ENCODE results near the gene TMTC2. TPM values are rescaled to one million over a fixed set of nuclear protein-coding genes. Genes with fewer than 3 reads are reported as not detected.

The TMTC2 gene
- total and polyA plus RNA-seq, 2 donors (not counting 3 experiments of a cell fraction or from before 2014, with no cell fraction given): 4.1 to 7.8 TPM

- H3K79me2 ChIP-seq (ENCODE audit: control insufficient read depth, insufficient read depth, low read length): no peaks in the 10 kb centered on the region
- H3K9me1 ChIP-seq (replicated peaks; ENCODE audit: control insufficient read depth, extremely low read depth, insufficient read depth, low read length): no peaks in the 10 kb centered on the region
- BruUV-seq (replicated peaks): no TSS peak
- DNase-seq (ENCODE audit: low read depth, low spot score): peak; percentile 69
- CTCF ChIA-PET: interaction anchor here (1.8 kb wide), 1 partner anchor 35 kb away, joined by 6 read pairs; no protein-coding TSS in a partner anchor
- H3K27ac ChIP-seq (ENCODE audit: insufficient read depth, low read depth, low read length): no peak overlapping the region
- no peaks in the 10 kb centered on the region for H3K36me3 ChIP-seq (ENCODE audit: control insufficient read depth in 2 of 2, extremely low read depth in 1 of 2, insufficient read depth in 2 of 2, low read length in 2 of 2)
- H3K9ac ChIP-seq (replicated peaks; ENCODE audit: extremely low read depth, insufficient read depth, low read length): no peak overlapping the region
- no peak for TF ChIP-seq MYC (IDR thresholded peaks at IDR 0.05; ENCODE audit: low read depth, low read length)
- TF ChIP-seq MAX (IDR thresholded peaks at IDR 0.05; ENCODE audit: insufficient read depth, insufficient read length): no peak
- peak; percentile 66 for TF ChIP-seq JUN (IDR thresholded peaks at IDR 0.05; ENCODE audit: borderline replicate concordance, insufficient read depth, insufficient read length, low read depth)
- peak; percentile 61 for TF ChIP-seq GATA2 (IDR thresholded peaks at IDR 0.05; ENCODE audit: insufficient read depth, insufficient read length, low read depth, low read length)
- no peak for TF ChIP-seq EZH2 (IDR thresholded peaks at IDR 0.05; ENCODE audit: borderline replicate concordance, low read depth, low read length, severe bottlenecking)
- TF ChIP-seq POLR2A (IDR thresholded peaks at IDR 0.05; ENCODE audit: low read depth, low read length): no peak
- TF ChIP-seq POLR2AphosphoS5 (IDR thresholded peaks at IDR 0.05; ENCODE audit: insufficient read depth, low read depth, low read length): peak; percentile 41
- peak; percentile 92 for TF ChIP-seq FOS (IDR thresholded peaks at IDR 0.05; ENCODE audit: borderline replicate concordance, insufficient read depth, low read length)
- TF ChIP-seq, protein P1, sequence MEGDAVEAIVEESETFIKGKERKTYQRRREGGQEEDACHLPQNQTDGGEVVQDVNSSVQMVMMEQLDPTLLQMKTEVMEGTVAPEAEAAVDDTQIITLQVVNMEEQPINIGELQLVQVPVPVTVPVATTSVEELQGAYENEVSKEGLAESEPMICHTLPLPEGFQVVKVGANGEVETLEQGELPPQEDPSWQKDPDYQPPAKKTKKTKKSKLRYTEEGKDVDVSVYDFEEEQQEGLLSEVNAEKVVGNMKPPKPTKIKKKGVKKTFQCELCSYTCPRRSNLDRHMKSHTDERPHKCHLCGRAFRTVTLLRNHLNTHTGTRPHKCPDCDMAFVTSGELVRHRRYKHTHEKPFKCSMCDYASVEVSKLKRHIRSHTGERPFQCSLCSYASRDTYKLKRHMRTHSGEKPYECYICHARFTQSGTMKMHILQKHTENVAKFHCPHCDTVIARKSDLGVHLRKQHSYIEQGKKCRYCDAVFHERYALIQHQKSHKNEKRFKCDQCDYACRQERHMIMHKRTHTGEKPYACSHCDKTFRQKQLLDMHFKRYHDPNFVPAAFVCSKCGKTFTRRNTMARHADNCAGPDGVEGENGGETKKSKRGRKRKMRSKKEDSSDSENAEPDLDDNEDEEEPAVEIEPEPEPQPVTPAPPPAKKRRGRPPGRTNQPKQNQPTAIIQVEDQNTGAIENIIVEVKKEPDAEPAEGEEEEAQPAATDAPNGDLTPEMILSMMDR (IDR thresholded peaks at IDR 0.05; ENCODE audit: extremely low read depth in 1 of 2, insufficient read depth in 1 of 2, low read depth in 1 of 2, low read length in 2 of 2): no peak
- H3K9me3 ChIP-seq (replicated peaks; ENCODE audit: control insufficient read depth, insufficient read depth, low read length): no peaks in the 10 kb centered on the region
- POLR2A ChIA-PET: no interaction called here
- H4K20me1 ChIP-seq (replicated peaks; ENCODE audit: control insufficient read depth, extremely low read depth, insufficient read depth, low read length): no peaks in the 10 kb centered on the region
- no peaks in the 10 kb centered on the region for H3K27me3 ChIP-seq (ENCODE audit: control insufficient read depth in 2 of 2, insufficient read depth in 2 of 2, low read length in 2 of 2)
- peak overlapping the region; percentile 34 for H3K4me2 ChIP-seq (ENCODE audit: insufficient read depth, low read length)
- FAIRE-seq: peak; percentile 82
- dilution Hi-C loops (cut with MboI; ENCODE audit: extremely low pct_ligation_motif_present, low sequenced_read_pairs): no loop called here
- no peak overlapping the region for H3K4me3 ChIP-seq (replicated peaks in 1 of 3; ENCODE audit: insufficient read depth in 1 of 3, low read depth in 1 of 3, low read length in 3 of 3)
- peaks cover 13% of the 10 kb centered on the region for H3K4me1 ChIP-seq (ENCODE audit: control insufficient read depth, extremely low read depth, insufficient read depth, low read length)
- intact Hi-C loops (cut with micrococcal nuclease): no loop called here
- peak overlapping the region; percentile 12 for H2AFZ ChIP-seq (ENCODE audit: low read depth, low read length)
Observed at GRCh38 chr12:82650627-82651337, 35.9 kb upstream of the TMTC2 start.
